Keratinocyte (primary cell): ENCODE measurements around the gene CYP46A1. TPM values are rescaled to one million over a fixed set of nuclear protein-coding genes. Genes with fewer than 3 reads are reported as not detected.

Experiments
- DNase-seq: peaks from one replicate; pipeline ENCODE4 v3.0.0-alpha.2; 2011; ENCODE audit warnings: low read depth, missing footprints, low spot score
- FAIRE-seq: peaks from 2 replicates; lab custom pipeline; 2011; peaks lifted over from hg19 to GRCh38; lab: Jason Lieb, UNC
- H2AFZ ChIP-seq: 2 replicates; pipeline ENCODE4 v1.6.0; 2012; ENCODE audit warnings: low read length, control low read depth, inconsistent platforms; ENCODE audit not compliant: control insufficient read depth
- H3K27ac ChIP-seq: 2 replicates; pipeline ENCODE4 v1.5.1; 2011; ENCODE audit warnings: low read length; ENCODE audit not compliant: control insufficient read depth, insufficient read depth
- H3K27me3 ChIP-seq: 3 replicates; pipeline ENCODE4 v1.6.0; 2011; ENCODE audit warnings: low read length; ENCODE audit not compliant: control insufficient read depth, insufficient read depth; ENCODE audit errors: extremely low read depth
- H3K36me3 ChIP-seq, 2 experiments: 2 replicates in 1 of 2; 3 replicates in 1 of 2; pipeline ENCODE4 v1.5.1; 2011; ENCODE audit warnings: low read length in 2 of 2, mild to moderate bottlenecking in 1 of 2; ENCODE audit not compliant: control insufficient read depth in 2 of 2, insufficient read depth in 2 of 2; ENCODE audit errors: extremely low read depth in 1 of 2
- H3K4me1 ChIP-seq: 3 replicates; pipeline ENCODE4 v1.5.1; 2011; ENCODE audit warnings: low read length; ENCODE audit not compliant: control insufficient read depth, insufficient read depth; ENCODE audit errors: extremely low read depth
- H3K4me2 ChIP-seq: 3 replicates; pipeline ENCODE4 v1.6.0; 2011; ENCODE audit warnings: low read depth, low read length; ENCODE audit not compliant: control insufficient read depth, insufficient read depth; ENCODE audit errors: extremely low read depth
- H3K4me3 ChIP-seq, 3 experiments: fragments of 200-600 bp in 1 of 3; sonication (generic) in 1 of 3; 2 replicates in 2 of 3; 3 replicates in 1 of 3; pipeline ENCODE4 v1.5.1; 2011 to 2016; ENCODE audit warnings: low read length in 3 of 3, mild to moderate bottlenecking in 3 of 3, control low read depth in 2 of 3, inconsistent platforms in 1 of 3, low read depth in 1 of 3, mixed read lengths in 1 of 3, mixed run types in 1 of 3, moderate library complexity in 1 of 3; ENCODE audit not compliant: control insufficient read depth in 2 of 3, insufficient read depth in 2 of 3; ENCODE audit errors: extremely low read depth in 1 of 3
- H3K79me2 ChIP-seq: 2 replicates; pipeline ENCODE4 v1.6.0; 2012; ENCODE audit warnings: low read length; ENCODE audit not compliant: control insufficient read depth, insufficient read depth
- H3K9ac ChIP-seq: 3 replicates; pipeline ENCODE4 v1.6.0; 2011; ENCODE audit warnings: low read length; ENCODE audit not compliant: control insufficient read depth, insufficient read depth; ENCODE audit errors: extremely low read depth
- H3K9me1 ChIP-seq: 3 replicates; pipeline ENCODE4 v1.6.0; 2011; ENCODE audit warnings: low read length; ENCODE audit not compliant: control insufficient read depth, insufficient read depth; ENCODE audit errors: extremely low read depth
- H3K9me3 ChIP-seq: 2 replicates; pipeline ENCODE4 v1.5.1; 2012; ENCODE audit warnings: low read depth, low read length; ENCODE audit not compliant: control insufficient read depth
- H4K20me1 ChIP-seq: 3 replicates; pipeline ENCODE4 v1.6.0; 2011; ENCODE audit warnings: low read length; ENCODE audit not compliant: control insufficient read depth, insufficient read depth; ENCODE audit errors: extremely low read depth
- CTCF ChIP-seq, 3 experiments: IDR thresholded peaks in 1 of 3; conservative IDR thresholded peaks in 1 of 3; optimal IDR thresholded peaks in 1 of 3; 2 replicates in 2 of 3; 3 replicates in 1 of 3; pipeline versions ENCODE3 to v1.5.1; 2011; ENCODE audit warnings: low read length in 3 of 3, mild to moderate bottlenecking in 3 of 3, moderate library complexity in 2 of 3, control low read depth in 1 of 3, inconsistent platforms in 1 of 3; ENCODE audit not compliant: insufficient read depth in 2 of 3; ENCODE audit errors: extremely low read depth in 1 of 3
- EZH2 ChIP-seq: IDR thresholded peaks from one replicate; pipeline ENCODE4 v1.6.1; 2012; ENCODE audit warnings: inconsistent platforms, mild to moderate bottlenecking, low read length, moderate library complexity
- dilution Hi-C: fragments of 300-500 bp; cut with MboI; formaldehyde crosslinking; loops from one replicate; pipeline ENCODE4 v1.7.0; 2020; ENCODE audit warnings: low sequenced_read_pairs; ENCODE audit not compliant: extremely low pct_ligation_motif_present
- polyA plus RNA-seq, 5 experiments: library from polyadenylated mRNA; depleted of rRNA in 3 of 5; stranded (reverse) in 3 of 5; stranded (forward) in 1 of 5; unstranded in 1 of 5; fragments of >200 nt; gene quantifications; 1 replicate in 1 of 5; 2 replicates in 3 of 5; 3 replicates in 1 of 5; pipeline versions ENCODE4 v1.2.1 to v1.2.3, GENCODE V29; 2011 to 2012; ENCODE audit warnings: missing spikeins in 2 of 5, low read depth in 1 of 5, low replicate concordance in 1 of 5

Gene CYP46A1
- polyA plus RNA-seq, 1 donor (not counting 4 experiments of a cell fraction or from before 2014, with no cell fraction given): 0.01 TPM

- FAIRE-seq: no peak
Measured at GRCh38 chr14:99747167-99747566, 63.1 kb downstream of the CYP46A1 start.

GRCh38 chr14:99747582-99748330, 63.7 kb downstream of the CYP46A1 start:
- no peaks in the 10 kb centered on the region for H3K9me1 ChIP-seq
- no peak overlapping the region for H3K4me3 ChIP-seq
- no peaks in the 10 kb centered on the region for H3K9me3 ChIP-seq
- dilution Hi-C loops: no loop called here
- peaks cover 9% of the 10 kb centered on the region for H3K27me3 ChIP-seq
- H3K4me2 ChIP-seq: no peak overlapping the region
- H4K20me1 ChIP-seq: no peaks in the 10 kb centered on the region
- DNase-seq: no peak
- H3K27ac ChIP-seq: no peak overlapping the region
- peaks cover 30% of the 10 kb centered on the region for H3K4me1 ChIP-seq
- H3K79me2 ChIP-seq: no peaks in the 10 kb centered on the region
- H2AFZ ChIP-seq: no peak overlapping the region
- no peak for TF ChIP-seq CTCF (optimal IDR thresholded peaks at IDR 0.05 in 1 of 3, IDR thresholded peaks at IDR 0.05 in 1 of 3, conservative IDR thresholded peaks at IDR 0.05 in 1 of 3; ENCODE audit: extremely low read depth in 1 of 3, insufficient read depth in 2 of 3, low read length in 3 of 3)
- TF ChIP-seq EZH2: no peak
- FAIRE-seq: no peak
- H3K9ac ChIP-seq: no peak overlapping the region
- H3K36me3 ChIP-seq: no peaks in the 10 kb centered on the region

More at GRCh38 chr14:99747167-99747566, 63.1 kb downstream of the CYP46A1 start:
- Histone ChIP-seq H3K9me3 (no peaks in the 10 kb centered on the region), H3K79me2 (no peaks in the 10 kb centered on the region), H3K9ac (no peak overlapping the region), H3K4me3 (no peak overlapping the region), H3K36me3 (no peaks in the 10 kb centered on the region), H3K4me2 (no peak overlapping the region), H2AFZ (no peak overlapping the region), H3K27me3 (peaks cover 13% of the 10 kb centered on the region), H3K4me1 (peaks cover 24% of the 10 kb centered on the region), H4K20me1 (no peaks in the 10 kb centered on the region), H3K9me1 (no peaks in the 10 kb centered on the region), H3K27ac (no peak overlapping the region)
- no peak for DNase-seq
- dilution Hi-C loops: no loop called here
- no peak for TF ChIP-seq EZH2
- no peak for TF ChIP-seq CTCF (optimal IDR thresholded peaks at IDR 0.05 in 1 of 3, IDR thresholded peaks at IDR 0.05 in 1 of 3, conservative IDR thresholded peaks at IDR 0.05 in 1 of 3; ENCODE audit: extremely low read depth in 1 of 3, insufficient read depth in 2 of 3, low read length in 3 of 3)
